GM19467 (cell line): Measurements from ENCODE around the gene GPRIN3.

Experiments
- ATAC-seq: cut with Tn5 transposase; IDR thresholded peaks from one replicate; pipeline ENCODE4 v1.9.1; 2021; ENCODE audit warnings: mild to moderate bottlenecking, moderate library complexity; ENCODE audit not compliant: unreplicated experiment

The GPRIN3 gene

GRCh38 chr4:89307446-89308160 lies at the start of gene GPRIN3:
Gene GPRIN3 (minus strand): TSS chr4:89307800. CDS start chr4:89250110, 57,690 bp downstream.
- ATAC-seq, result peak; percentile 72

- no peak for ATAC-seq
These were observed 49.7 kb upstream of the GPRIN3 start for GRCh38 chr4:89357340-89357739.

GRCh38 chr4:89356086-89356485 lies 48.5 kb upstream of the GPRIN3 start:
- no peak for ATAC-seq

- no peak for ATAC-seq
These were observed 45.9 kb upstream of the GPRIN3 start for GRCh38 chr4:89353514-89353913.

- ATAC-seq, result no peak
These were observed 44.9 kb upstream of the GPRIN3 start for GRCh38 chr4:89352541-89352940.

GRCh38 chr4:89351201-89351600 lies 43.6 kb upstream of the GPRIN3 start:
- ATAC-seq, result no peak

GRCh38 chr4:89347363-89348025 lies 39.9 kb upstream of the GPRIN3 start:
- no peak for ATAC-seq

GRCh38 chr4:89344571-89344970 lies 37.0 kb upstream of the GPRIN3 start:
- no peak for ATAC-seq

GRCh38 chr4:89338206-89338605 lies 30.6 kb upstream of the GPRIN3 start:
- ATAC-seq, result no peak

GRCh38 chr4:89337681-89338080 lies 30.1 kb upstream of the GPRIN3 start:
- no peak for ATAC-seq

- ATAC-seq, result no peak
These were observed 29.3 kb upstream of the GPRIN3 start for GRCh38 chr4:89336818-89337420.

- ATAC-seq, result no peak
These were observed 27.2 kb upstream of the GPRIN3 start for GRCh38 chr4:89334830-89335229.

GRCh38 chr4:89334311-89334710 lies 26.7 kb upstream of the GPRIN3 start:
- no peak for ATAC-seq

- ATAC-seq, result no peak
These were observed 24.3 kb upstream of the GPRIN3 start for GRCh38 chr4:89331686-89332544.

GRCh38 chr4:89331197-89331596 lies 23.6 kb upstream of the GPRIN3 start:
- ATAC-seq, result no peak

- no peak for ATAC-seq
These were observed 21.7 kb upstream of the GPRIN3 start for GRCh38 chr4:89329280-89329679.

- peak; percentile 91 for ATAC-seq
These were observed 17.1 kb upstream of the GPRIN3 start for GRCh38 chr4:89324671-89325070.

- no peak for ATAC-seq
These were observed 15.1 kb upstream of the GPRIN3 start for GRCh38 chr4:89322671-89323070.

GRCh38 chr4:89319756-89320155 lies 12.2 kb upstream of the GPRIN3 start:
- ATAC-seq, result no peak

- no peak for ATAC-seq
These were observed 9.3 kb upstream of the GPRIN3 start for GRCh38 chr4:89316931-89317366.

GRCh38 chr4:89316211-89316610 lies 8.6 kb upstream of the GPRIN3 start:
- no peak for ATAC-seq
